Spleen (tissue), 11 donors: ENCODE results near the gene PHETA1. TPM values are rescaled to one million over a fixed set of nuclear protein-coding genes. Genes with fewer than 3 reads are reported as not detected.

Experiments used
- DNase-seq: peaks from one replicate; pipeline ENCODE4 v3.0.0-alpha.2; 2020
- H3K27ac ChIP-seq, 8 donors: fragments of 200-600 bp; sonication (generic) in 7 of 8; 1 replicate in 4 of 8; 2 replicates in 4 of 8; pipeline versions ENCODE4 v1.5.0 to v1.8.0; 2016 to 2021; ENCODE audit warnings: inconsistent platforms in 4 of 8, mild to moderate bottlenecking in 4 of 8, moderate library complexity in 1 of 8
- H3K27me3 ChIP-seq, 7 donors: fragments of 200-600 bp; sonication (generic) in 6 of 7; replicated peaks in 1 of 7; 1 replicate in 4 of 7; 2 replicates in 3 of 7; pipeline versions ENCODE4 v1.5.0 to v1.8.0; 2016 to 2021; ENCODE audit warnings: inconsistent platforms in 3 of 7, mild to moderate bottlenecking in 1 of 7
- H3K36me3 ChIP-seq, 6 donors: fragments of 200-600 bp; sonication (generic) in 5 of 6; 1 replicate in 4 of 6; 2 replicates in 2 of 6; pipeline versions ENCODE4 v1.5.0 to v1.8.0; 2016 to 2021; ENCODE audit warnings: inconsistent platforms in 2 of 6
- H3K4me1 ChIP-seq, 6 donors: fragments of 200-600 bp; sonication (generic) in 5 of 6; 1 replicate in 3 of 6; 2 replicates in 3 of 6; pipeline versions ENCODE4 v1.5.0 to v1.8.0; 2016 to 2021; ENCODE audit warnings: inconsistent platforms in 3 of 6
- H3K4me3 ChIP-seq, 8 donors: fragments of 200-600 bp; sonication (generic) in 7 of 8; 1 replicate in 4 of 8; 2 replicates in 4 of 8; pipeline versions ENCODE4 v1.5.0 to v1.8.0; 2016 to 2021; ENCODE audit warnings: inconsistent platforms in 4 of 8, mild to moderate bottlenecking in 4 of 8, moderate library complexity in 2 of 8
- H3K9me3 ChIP-seq, 8 donors: fragments of 200-600 bp; sonication (generic) in 7 of 8; 1 replicate in 4 of 8; 2 replicates in 4 of 8; pipeline versions ENCODE4 v1.5.0 to v1.8.0; 2016 to 2021; ENCODE audit warnings: inconsistent platforms in 4 of 8
- CTCF ChIP-seq, 11 experiments: fragments of 200-600 bp in 7 of 11; fragments of 450-650 bp in 4 of 11; sonication (generic) in 4 of 11; IDR thresholded peaks in 8 of 11; conservative IDR thresholded peaks in 3 of 11; 1 replicate in 7 of 11; 2 replicates in 4 of 11; pipeline versions ENCODE4 v1.4.0 to v1.8.0; 2016 to 2021; ENCODE audit warnings: antibody characterized with exemption in 11 of 11, inconsistent platforms in 4 of 11, mild to moderate bottlenecking in 1 of 11
- POLR2A ChIP-seq, 3 donors: fragments of 450-650 bp; IDR thresholded peaks; one replicate each; pipeline ENCODE4 v1.5.1; 2017; ENCODE audit warnings: antibody characterized with exemption in 3 of 3, mild to moderate bottlenecking in 1 of 3
- POLR2AphosphoS5 ChIP-seq, 3 donors: sonication (generic); formaldehyde crosslinking; IDR thresholded peaks; one replicate each; pipeline ENCODE4 v1.5.1; 2017; ENCODE audit warnings: antibody characterized with exemption in 3 of 3
- WGBS, 5 donors: extraction: QIAGEN DNeasy Blood & Tissue Kit in 3 of 5; methylation state at CpG; one replicate each; pipeline versions ENCODE4 v1.1.5 to v1.1.7; 2013 to 2018; 5-methylcytosine and 5-hydroxymethylcytosine counted together
- intact Hi-C: fragments of 100-400 bp; cut with DNase I; formaldehyde crosslinking; loops from one replicate; pipeline ENCODE4 v1.15.0; 2023; ENCODE audit warnings: low total_unique reads
- polyA plus RNA-seq, 3 donors: library from polyadenylated mRNA; stranded (reverse); fragments of 200-250 nt; gene quantifications; one replicate each; pipeline ENCODE4 v1.2.1, GENCODE V29; 2013
- total RNA-seq, 7 donors: library from RNA; depleted of rRNA in 3 of 7; stranded (reverse); fragments of >200 nt in 3 of 7; fragmentation: NEBNext Ultra II Directional in 4 of 7; extraction: Animal tissue kit (Norgen Biotek cat#: 25700) in 4 of 7; gene quantifications; one replicate each; pipeline versions ENCODE4 v1.1.0 to v1.2.1, GENCODE V29; 2016 to 2021
- donor health status: healthy with polysubstance abuse.
- donor health status: DM: no; HTN: no; CAD: no; lungs with moderate emphysema.
- donor health status: DM: no; HTN: no; CAD: no.
- donor health status: Bipolar disorder and iron deficiency.
- donor health status: healthy.
- donor health status: DM: no; HTN: no; CAD: no.
- donor health status: DM: yes; HTN: yes; CAD: no.

The PHETA1 gene
- total and polyA plus RNA-seq, 10 donors, result 4.9 to 39.7 (median 20.0) TPM

GRCh38 chr12:111355201-111355925, 13.5 kb downstream of the PHETA1 start:
- peak overlapping the region in 4 of 8 donors; percentile 31 to 67 (median 46) for H3K27ac ChIP-seq
- TF ChIP-seq POLR2AphosphoS5 (IDR thresholded peaks at IDR 0.05) (peak in 2 of 3 donors; percentile 39 to 49), CTCF (IDR thresholded peaks at IDR 0.05 in 8 of 11, conservative IDR thresholded peaks at IDR 0.05 in 3 of 11) (no peak)
- H3K4me1 ChIP-seq, result peaks cover 0 to 40% (median 17%) of the 10 kb centered on the region in 6 donors
- intact Hi-C loops, result no loop called here
- H3K36me3 ChIP-seq, result no peaks in the 10 kb centered on the region
- H3K9me3 ChIP-seq, result peaks cover 0 to 3% (median 0%) of the 10 kb centered on the region in 8 donors
- no peaks in the 10 kb centered on the region for H3K27me3 ChIP-seq
- whole genome bisulfite sequencing, 5 donors, result 49 to 72% (median 64%) methylated on average over 9 of the region's 9 CpGs
- DNase-seq, result no peak
- H3K4me3 ChIP-seq, result no peak overlapping the region

DNA sequence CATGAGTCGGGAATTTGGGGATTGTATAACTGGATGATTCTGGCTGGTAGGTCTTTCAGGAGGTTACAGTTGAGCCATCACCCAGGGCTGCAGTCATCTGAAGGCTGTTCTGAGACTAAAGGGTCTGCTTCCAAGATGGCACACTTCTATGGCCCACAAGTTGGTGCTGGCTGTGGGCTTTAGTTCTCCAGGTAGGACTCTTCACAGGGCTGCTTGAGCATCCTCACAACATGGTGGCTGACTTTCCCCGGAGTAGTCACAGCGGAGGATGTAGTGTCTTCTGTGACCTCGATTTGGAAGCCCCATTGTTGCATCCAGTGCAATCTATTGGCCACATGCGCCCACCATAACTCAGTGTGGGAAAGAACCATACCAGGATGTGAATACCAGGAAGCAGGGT, 14.4 kb downstream of the PHETA1 start:
- intact Hi-C loops, result no loop called here
- peak overlapping the region in 1 of 8 donors; percentile 67 for H3K27ac ChIP-seq
- H3K4me3 ChIP-seq, result no peak overlapping the region
- H3K36me3 ChIP-seq, result no peaks in the 10 kb centered on the region
- peaks cover 0 to 31% (median 9%) of the 10 kb centered on the region in 6 donors for H3K4me1 ChIP-seq
- no peak for DNase-seq
- H3K27me3 ChIP-seq, result no peaks in the 10 kb centered on the region
- H3K9me3 ChIP-seq, result peaks cover 0 to 4% (median 1%) of the 10 kb centered on the region in 8 donors
- TF ChIP-seq CTCF (IDR thresholded peaks at IDR 0.05 in 8 of 11, conservative IDR thresholded peaks at IDR 0.05 in 3 of 11), result no peak
- TF ChIP-seq POLR2A (IDR thresholded peaks at IDR 0.05), result no peak
- TF ChIP-seq POLR2AphosphoS5 (IDR thresholded peaks at IDR 0.05), result no peak
- 92 to 98% (median 94%) methylated on average over 5 of the region's 5 CpGs for WGBS, 5 donors

DNA sequence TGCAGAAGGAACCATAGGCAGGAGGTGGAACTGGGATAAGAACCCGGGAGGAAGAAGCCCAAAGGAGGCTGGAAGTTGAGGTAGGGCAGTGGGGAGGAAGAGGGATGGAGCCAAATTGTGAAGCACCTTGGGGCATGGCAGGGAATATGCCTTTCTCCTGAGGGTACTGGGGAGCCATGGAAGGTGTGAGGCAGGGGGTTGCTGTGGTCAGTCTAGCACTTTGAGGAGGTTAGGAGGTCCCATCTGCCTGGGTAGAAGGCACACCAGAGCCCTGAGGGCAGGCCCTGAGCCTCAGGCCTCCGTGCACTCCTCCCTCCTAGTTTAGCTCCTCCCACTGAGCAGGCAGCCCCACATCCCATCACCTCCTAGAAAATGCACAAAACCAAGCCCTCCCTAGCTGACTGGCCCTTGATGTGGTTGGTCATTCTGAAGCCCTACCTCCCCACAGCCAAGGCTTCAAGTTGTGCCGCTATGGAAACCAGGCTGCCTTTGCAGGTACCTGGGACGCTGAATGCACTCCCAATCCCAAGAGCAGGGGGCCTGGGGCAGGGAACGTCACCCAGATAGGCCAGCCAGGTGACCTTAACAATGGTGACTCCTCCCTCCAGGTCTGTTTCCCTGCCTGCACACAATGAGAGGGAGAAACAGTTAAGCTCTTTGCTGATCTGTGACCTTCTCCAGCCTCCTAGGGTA, 15.1 kb downstream of the PHETA1 start:
- Histone ChIP-seq H3K27me3 (no peaks in the 10 kb centered on the region), H3K27ac (peak overlapping the region in 1 of 8 donors; percentile 67), H3K4me3 (no peak overlapping the region), H3K36me3 (no peaks in the 10 kb centered on the region), H3K9me3 (peaks cover 0 to 11% (median 9%) of the 10 kb centered on the region in 8 donors), H3K4me1 (peaks cover 0 to 25% (median 7%) of the 10 kb centered on the region in 6 donors)
- TF ChIP-seq POLR2A (IDR thresholded peaks at IDR 0.05) (no peak), CTCF (IDR thresholded peaks at IDR 0.05 in 8 of 11, conservative IDR thresholded peaks at IDR 0.05 in 3 of 11) (no peak), POLR2AphosphoS5 (IDR thresholded peaks at IDR 0.05) (no peak)
- WGBS, 5 donors, result 83 to 92% (median 85%) methylated on average over 4 to 5 of the region's 5 CpGs
- DNase-seq, result no peak
- intact Hi-C loops, result no loop called here

DNA sequence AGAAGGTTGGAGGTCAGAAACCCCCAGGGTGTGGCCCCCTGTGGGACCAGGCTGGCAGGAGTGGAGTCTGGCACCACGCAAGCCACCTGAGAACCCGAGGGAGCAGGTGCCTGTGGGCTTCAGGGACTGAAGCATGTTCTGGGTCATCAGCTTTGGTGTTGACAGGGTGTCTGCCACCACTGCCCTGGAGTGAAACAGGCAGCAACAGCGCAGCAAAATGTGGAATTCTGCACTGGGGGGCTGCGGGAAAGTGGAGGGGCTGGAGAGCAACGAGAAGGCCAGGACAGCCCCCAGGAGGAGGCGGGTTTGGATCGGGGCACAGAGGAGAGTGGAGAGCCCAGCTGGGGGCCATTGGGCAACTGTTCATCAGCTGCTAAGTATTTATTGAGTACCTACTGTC, 15.9 kb downstream of the PHETA1 start:
- 84 to 91% (median 86%) methylated on average over 7 of the region's 7 CpGs for WGBS, 5 donors
- TF ChIP-seq POLR2AphosphoS5 (IDR thresholded peaks at IDR 0.05), result no peak
- no peak for TF ChIP-seq POLR2A (IDR thresholded peaks at IDR 0.05)
- TF ChIP-seq CTCF (IDR thresholded peaks at IDR 0.05 in 8 of 11, conservative IDR thresholded peaks at IDR 0.05 in 3 of 11), result no peak
- Histone ChIP-seq H3K27me3 (no peaks in the 10 kb centered on the region), H3K27ac (no peak overlapping the region), H3K4me1 (peaks cover 0 to 25% (median 7%) of the 10 kb centered on the region in 6 donors), H3K9me3 (peaks cover 0 to 19% (median 16%) of the 10 kb centered on the region in 8 donors), H3K4me3 (no peak overlapping the region), H3K36me3 (no peaks in the 10 kb centered on the region)
- intact Hi-C loops, result no loop called here
- DNase-seq, result peak; percentile 41
